IPS-18c (cell line): ENCODE measurements around the gene NXF1.
"Not testable (repeated sequence)": the region's sequence is repeated elsewhere in the genome, so short reads cannot be mapped to it uniquely, and the experiment has no call there.

ENCODE experiments used
- H3K4me3 ChIP-seq: 2 replicates; pipeline ENCODE4 v1.7.0; 2013; ENCODE audit warnings: low read depth, mild to moderate bottlenecking, low read length, moderate library complexity; ENCODE audit not compliant: insufficient read depth
- H3K9me3 ChIP-seq: one replicate; pipeline ENCODE4 v1.6.1; 2013; ENCODE audit warnings: mild to moderate bottlenecking, low read length, moderate library complexity; ENCODE audit not compliant: control insufficient read depth, insufficient read depth

The NXF1 gene

GRCh38 chr11:62805076-62805892 lies at the start of gene NXF1:
Gene NXF1, minus strand, starts transcription at chr11:62805440. Its CDS starts 84 bp downstream, at chr11:62805356.
- Histone ChIP-seq H3K4me3 (peak within 1 kb of the TSS; percentile 94), H3K9me3 (peaks cover 2% of the 10 kb centered on the region)

GRCh38 chr11:62854013-62854824 lies 49.0 kb upstream of the NXF1 start:
- H3K4me3 ChIP-seq: peak overlapping the region; percentile 90
- no peaks in the 10 kb centered on the region for H3K9me3 ChIP-seq

DNA sequence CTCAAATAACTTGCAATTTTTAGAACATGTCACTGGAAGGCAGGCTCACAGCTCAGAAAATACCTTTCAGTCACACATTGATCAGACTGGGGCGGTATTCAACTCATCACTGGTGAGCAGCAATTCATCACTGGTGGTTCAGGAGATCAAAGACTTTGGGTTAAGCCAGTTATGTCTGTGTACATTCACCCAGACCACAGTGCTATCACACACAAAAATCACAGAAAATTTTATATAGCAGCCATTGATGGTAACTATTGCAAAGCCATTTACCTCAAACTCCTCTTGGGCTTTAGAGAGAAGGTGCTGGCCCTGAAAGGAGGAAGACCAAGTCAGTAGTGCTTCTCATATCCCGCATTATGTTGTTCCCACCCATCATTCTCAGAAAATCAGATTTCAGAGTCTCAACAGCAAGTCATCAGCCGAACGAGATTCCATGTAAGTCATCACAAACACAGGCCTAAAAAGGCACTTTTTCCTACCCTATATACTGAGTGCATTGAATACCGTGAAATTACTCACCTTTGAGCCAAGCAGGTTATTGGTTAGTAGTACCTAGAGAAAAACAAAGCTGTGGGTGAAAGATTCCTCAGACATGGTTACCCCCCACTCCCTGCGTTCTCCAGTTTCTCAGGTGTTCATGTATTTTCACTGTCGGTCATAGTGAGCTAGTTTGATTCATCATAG lies 48.2 kb upstream of the NXF1 start:
- no peaks in the 10 kb centered on the region for H3K9me3 ChIP-seq
- H3K4me3 ChIP-seq: peak overlapping the region; percentile 90

GRCh38 chr11:62852523-62853188 lies 47.4 kb upstream of the NXF1 start:
- H3K4me3 ChIP-seq: peak overlapping the region; percentile 90; the same call in 1 of the 2 replicates
- H3K9me3 ChIP-seq: no peaks in the 10 kb centered on the region

DNA sequence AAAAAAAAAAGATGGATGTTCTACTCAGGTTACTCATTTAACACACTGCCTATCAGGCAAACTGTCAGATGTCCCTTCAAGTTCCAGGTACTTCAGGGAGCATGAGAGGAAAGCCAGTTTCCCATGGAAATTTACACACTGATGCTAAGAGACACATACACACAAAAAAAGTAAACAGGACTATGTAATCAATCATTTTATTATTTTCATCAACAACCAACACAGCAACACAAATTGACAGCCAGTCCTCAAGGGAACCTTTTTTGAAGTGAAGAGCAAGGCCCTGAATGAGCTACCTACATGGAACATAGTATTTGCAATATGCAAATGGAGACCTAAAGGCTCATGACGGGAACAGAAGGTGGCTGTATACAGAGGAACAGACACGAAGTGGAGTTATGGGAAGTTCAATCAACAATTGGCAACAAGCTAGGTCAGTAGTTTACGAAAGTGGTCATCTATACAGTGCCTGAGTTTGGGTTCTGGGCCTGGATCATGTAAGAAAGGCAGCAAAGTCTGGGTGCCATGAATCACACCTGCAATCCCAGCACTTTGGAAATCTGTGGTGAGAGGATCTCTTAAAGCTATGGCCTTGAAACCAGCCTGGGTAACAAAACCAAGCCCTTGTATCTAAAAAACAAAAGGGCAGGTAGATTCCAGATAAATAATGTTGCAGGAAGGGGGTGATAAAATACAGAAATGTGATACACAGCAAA lies 46.7 kb upstream of the NXF1 start:
- H3K9me3 ChIP-seq: peaks cover under 1% of the 10 kb centered on the region
- H3K4me3 ChIP-seq: no peak overlapping the region; the same call in 1 of the 2 replicates

DNA sequence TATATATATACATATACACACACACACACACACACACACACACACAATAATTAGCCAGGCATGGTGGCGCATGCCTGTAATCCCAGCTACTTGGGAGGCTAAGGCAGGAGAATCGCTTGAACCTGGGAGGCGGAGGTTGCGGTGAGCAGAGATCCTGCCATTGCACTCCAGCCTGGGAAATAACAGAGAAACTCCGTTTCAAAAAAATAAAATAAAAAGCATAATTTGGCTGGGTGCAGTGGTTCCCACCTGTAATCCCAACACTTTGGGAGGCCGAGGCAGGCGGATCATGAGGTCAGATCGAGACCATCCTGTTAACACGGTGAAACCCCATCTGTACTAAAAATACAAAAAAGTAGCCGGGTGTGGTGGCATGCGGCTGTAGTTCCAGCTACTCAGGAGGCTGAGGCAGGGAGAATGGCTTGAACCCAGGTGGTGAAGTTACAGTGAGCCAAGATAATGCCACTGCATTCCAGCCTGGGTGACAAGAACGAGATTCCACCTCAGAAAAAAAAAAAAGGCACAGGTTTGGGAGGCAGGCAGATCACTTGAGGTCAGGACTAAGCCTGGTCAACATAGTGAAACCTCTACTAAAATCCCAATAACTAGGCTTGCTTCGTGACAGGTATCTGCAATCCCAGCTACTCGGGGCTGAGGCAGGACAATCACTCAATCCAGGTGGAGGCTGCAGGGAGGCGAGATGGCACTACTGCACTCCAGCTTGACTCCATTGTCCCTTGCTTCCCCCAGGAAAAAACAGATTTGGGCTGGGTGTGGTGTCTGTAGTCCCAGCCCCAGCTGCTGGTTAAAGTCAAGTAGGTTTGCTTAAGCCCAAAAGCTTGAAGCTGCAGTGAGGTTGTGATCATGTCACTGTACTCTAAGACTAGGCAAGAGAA lies 45.9 kb upstream of the NXF1 start:
- H3K9me3 ChIP-seq: peaks cover 2% of the 10 kb centered on the region
- no peak overlapping the region for H3K4me3 ChIP-seq

- Histone ChIP-seq H3K9me3 (peaks cover 2% of the 10 kb centered on the region), H3K4me3 (no peak overlapping the region)
These were observed 42.6 kb upstream of the NXF1 start for GRCh38 chr11:62847767-62848314.

DNA sequence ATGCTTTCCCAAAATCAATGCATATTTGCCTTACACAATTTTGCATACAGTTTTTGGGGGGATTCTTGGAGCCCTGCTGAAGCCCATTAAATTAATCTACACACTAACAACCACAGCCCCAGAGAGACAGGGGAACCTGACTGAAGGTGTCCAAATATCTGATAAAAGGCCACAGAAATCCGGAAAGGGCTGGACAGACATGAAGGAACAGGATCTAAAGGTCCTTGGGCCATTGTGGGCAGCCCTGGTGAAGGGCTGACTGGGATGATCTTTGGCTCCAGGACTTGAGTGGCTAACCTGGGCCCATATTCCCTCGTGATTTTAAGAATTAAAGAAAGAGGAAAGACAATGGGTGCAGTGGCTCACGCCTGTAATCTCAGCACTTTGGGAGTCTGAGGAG lies 40.9 kb upstream of the NXF1 start:
- Histone ChIP-seq H3K4me3 (no peak overlapping the region), H3K9me3 (peaks cover 2% of the 10 kb centered on the region)

- no peak overlapping the region for H3K4me3 ChIP-seq
- H3K9me3 ChIP-seq: peaks cover 2% of the 10 kb centered on the region
These were observed 38.9 kb upstream of the NXF1 start for GRCh38 chr11:62844154-62844553.

DNA sequence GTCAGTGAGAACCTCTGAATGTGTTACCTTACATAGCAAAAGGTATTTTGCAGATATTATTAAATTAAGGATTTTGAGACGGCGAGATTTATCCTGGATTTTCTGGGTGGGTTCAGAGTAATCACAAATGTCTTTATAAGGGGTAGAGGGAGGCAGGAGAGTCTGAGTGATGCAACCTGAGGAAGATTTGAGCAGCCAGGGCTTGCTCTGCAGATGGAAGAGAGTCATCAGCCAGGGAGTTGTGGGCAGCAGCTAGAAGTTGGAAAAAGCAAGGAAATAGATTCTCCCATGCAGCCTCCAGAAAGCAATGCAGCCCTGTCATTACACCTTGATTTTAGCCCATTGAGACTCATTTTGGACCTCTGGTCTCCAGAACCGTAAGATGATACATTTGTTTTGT lies 38.2 kb upstream of the NXF1 start:
- Histone ChIP-seq H3K9me3 (peaks cover 2% of the 10 kb centered on the region), H3K4me3 (no peak overlapping the region)

- H3K4me3 ChIP-seq, H3K9me3 ChIP-seq: not testable (repeated sequence)
These were observed 37.7 kb upstream of the NXF1 start for GRCh38 chr11:62842891-62843290.

- H3K9me3 ChIP-seq: peaks cover 2% of the 10 kb centered on the region
- H3K4me3 ChIP-seq: peak overlapping the region; percentile 29
These were observed 37.0 kb upstream of the NXF1 start for GRCh38 chr11:62842171-62842741.

DNA sequence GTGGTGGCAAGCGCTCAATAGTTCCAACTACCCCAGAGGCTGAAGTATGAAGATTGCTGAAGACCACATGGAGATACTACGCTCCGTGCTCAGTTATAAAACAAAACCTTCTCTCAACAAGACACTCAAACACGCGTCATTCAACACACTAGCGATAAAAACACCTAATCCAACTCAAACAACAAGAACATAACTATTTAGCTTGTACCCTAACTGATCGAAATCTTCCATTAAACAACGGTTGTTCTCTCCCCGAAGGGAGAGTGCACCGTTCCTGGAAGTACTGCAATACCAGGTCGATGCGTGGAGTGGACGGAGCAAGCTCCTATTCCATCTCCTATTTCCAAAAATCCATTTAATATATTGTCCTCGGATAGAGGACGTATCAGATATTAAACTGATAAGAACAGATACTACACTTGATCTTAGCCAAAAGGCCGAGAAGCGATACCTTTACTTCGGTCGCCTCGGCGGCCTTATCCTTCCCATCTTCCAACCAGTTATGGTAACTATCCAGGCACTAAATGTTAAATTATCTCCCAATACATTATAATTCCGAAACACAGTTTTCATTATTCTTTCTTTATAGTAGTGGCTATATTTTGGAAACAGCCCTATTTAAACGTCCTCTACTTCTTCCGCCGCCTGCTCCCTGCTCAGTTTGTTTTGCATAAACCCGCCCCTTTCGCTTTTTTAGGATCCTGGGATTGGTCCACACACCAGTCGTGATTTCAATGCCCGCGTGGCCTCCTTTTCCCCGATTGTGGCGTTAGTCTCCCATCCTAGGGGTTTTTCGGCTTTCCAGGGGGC lies 36.3 kb upstream of the NXF1 start:
- H3K9me3 ChIP-seq: no peaks in the 10 kb centered on the region
- H3K4me3 ChIP-seq: peak overlapping the region; percentile 29; the same call in 1 of the 2 replicates

- H3K9me3 ChIP-seq: not testable (repeated sequence)
- peak overlapping the region; percentile 99; the same call in 1 of the 2 replicates for H3K4me3 ChIP-seq
These were observed 35.6 kb upstream of the NXF1 start for GRCh38 chr11:62840721-62841360.
